ENCODE results near the gene GALNT11. TPM values are rescaled to one million over a fixed set of nuclear protein-coding genes. Genes with fewer than 3 reads are reported as not detected.

GALNT11 gene
- total RNA-seq, result 10 to 100 TPM; 27.9 to 33.3 TPM

GRCh38 chr7:152025077-152025936 is at the start of gene GALNT11:
TSS of gene GALNT11 (plus strand) at chr7:152025674. CDS start at chr7:152094228, 68,554 bp downstream.

Small RNA genes within 50 kb of the gene (small RNA-seq; reads per million reads assigned to genes)
- 0 reads per million in 2 donors for gene RF00017

Other genes with a start within 250 kb of the GALNT11 start
- 10 to 100 TPM in 1 of 2 donors, 1 to 10 TPM in 1; 8.0 to 13.4 TPM for gene PRKAG2, start 148.6 kb upstream of the GALNT11 start, total RNA-seq
- not detected for gene GALNTL5, start 69.2 kb upstream of the GALNT11 start, total RNA-seq